ENCODE measurements around the gene ZNF638.

DNA sequence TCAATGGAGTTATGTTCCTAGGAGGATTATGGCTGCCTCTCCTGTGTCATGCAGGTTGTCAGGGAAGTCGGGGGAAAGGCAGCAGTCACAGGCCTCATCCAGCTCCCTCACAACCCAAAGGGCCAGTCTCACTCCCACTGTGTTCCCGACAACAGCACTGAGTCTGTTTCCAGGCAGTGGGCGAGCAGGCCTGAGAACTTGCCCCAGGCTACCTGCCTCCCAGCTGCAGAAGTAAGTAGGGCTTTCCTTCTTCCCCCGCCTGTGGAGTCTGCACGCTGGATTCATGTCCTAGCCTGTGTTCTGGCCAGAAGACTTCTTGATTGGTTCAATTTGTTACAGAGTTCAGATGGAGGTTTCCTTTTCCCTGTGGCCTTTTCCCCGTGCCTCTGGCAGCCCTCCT lies 8.2 kb upstream of the ZNF638 start:
- TF ChIP-seq, protein P1, sequence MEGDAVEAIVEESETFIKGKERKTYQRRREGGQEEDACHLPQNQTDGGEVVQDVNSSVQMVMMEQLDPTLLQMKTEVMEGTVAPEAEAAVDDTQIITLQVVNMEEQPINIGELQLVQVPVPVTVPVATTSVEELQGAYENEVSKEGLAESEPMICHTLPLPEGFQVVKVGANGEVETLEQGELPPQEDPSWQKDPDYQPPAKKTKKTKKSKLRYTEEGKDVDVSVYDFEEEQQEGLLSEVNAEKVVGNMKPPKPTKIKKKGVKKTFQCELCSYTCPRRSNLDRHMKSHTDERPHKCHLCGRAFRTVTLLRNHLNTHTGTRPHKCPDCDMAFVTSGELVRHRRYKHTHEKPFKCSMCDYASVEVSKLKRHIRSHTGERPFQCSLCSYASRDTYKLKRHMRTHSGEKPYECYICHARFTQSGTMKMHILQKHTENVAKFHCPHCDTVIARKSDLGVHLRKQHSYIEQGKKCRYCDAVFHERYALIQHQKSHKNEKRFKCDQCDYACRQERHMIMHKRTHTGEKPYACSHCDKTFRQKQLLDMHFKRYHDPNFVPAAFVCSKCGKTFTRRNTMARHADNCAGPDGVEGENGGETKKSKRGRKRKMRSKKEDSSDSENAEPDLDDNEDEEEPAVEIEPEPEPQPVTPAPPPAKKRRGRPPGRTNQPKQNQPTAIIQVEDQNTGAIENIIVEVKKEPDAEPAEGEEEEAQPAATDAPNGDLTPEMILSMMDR (IDR thresholded peaks at IDR 0.05 in 2 of 3, conservative IDR thresholded peaks at IDR 0.05 in 1 of 3; ENCODE audit: borderline replicate concordance in 1 of 3, insufficient read depth in 1 of 3, low read depth in 2 of 3, low read length in 2 of 3): no peak
- no peak for TF ChIP-seq CEBPB (IDR thresholded peaks at IDR 0.05; ENCODE audit: low read depth)
- no peak for TF ChIP-seq POLR2A (IDR thresholded peaks at IDR 0.05; ENCODE audit: borderline replicate concordance, extremely low read depth, insufficient read depth, insufficient read length)
